GM21423 (cell line): ENCODE results near the gene CBX3.
A peak's percentile ranks its signal among the peaks of the same experiment; 100 is the strongest.
"Not testable (repeated sequence)": the region's sequence is repeated elsewhere in the genome, so short reads cannot be mapped to it uniquely, and the experiment has no call there.

Experiments used
- ATAC-seq: cut with Tn5 transposase; IDR thresholded peaks from one replicate; pipeline ENCODE4 v1.9.1; 2021; ENCODE audit warnings: mild to moderate bottlenecking, moderate library complexity; ENCODE audit not compliant: unreplicated experiment

CBX3 gene

DNA sequence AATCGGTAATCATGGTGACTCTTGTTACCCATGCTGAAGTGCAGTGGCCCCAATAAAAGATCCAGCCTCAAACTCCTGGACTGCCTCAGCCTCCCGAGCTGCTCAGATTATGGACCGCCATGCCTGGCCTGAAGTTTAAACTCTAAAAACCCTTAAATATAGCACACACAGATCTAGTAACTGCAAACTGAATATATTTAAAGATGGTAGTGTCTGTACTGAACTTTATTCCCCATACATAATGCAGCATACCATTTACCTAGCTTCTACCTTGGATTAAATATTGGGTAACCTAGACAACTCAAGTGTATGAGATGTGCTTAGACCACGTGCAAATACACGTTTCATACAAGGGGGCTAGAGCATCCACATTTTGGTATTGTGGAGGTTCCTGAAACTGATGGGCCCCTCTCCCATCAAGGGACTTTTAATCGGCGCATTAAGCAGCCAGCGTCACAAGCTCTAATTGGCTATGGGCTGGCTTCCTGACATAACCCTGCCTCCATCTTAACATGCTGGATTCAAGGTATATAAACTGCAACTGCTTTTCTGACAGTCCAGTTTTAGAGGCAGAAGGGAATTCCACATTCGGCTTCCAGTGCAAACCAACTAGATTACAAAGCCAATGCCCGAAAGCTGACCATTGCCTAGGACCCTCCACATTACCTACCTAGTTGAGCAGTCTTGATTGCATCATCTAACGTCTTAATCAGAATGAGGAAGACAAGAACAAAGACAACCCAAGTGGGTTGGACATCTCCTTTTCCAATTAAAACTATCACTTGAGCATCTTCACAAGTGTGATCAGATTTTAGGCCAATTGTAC lies 14.0 kb upstream of the CBX3 start:
- no peak for ATAC-seq

DNA sequence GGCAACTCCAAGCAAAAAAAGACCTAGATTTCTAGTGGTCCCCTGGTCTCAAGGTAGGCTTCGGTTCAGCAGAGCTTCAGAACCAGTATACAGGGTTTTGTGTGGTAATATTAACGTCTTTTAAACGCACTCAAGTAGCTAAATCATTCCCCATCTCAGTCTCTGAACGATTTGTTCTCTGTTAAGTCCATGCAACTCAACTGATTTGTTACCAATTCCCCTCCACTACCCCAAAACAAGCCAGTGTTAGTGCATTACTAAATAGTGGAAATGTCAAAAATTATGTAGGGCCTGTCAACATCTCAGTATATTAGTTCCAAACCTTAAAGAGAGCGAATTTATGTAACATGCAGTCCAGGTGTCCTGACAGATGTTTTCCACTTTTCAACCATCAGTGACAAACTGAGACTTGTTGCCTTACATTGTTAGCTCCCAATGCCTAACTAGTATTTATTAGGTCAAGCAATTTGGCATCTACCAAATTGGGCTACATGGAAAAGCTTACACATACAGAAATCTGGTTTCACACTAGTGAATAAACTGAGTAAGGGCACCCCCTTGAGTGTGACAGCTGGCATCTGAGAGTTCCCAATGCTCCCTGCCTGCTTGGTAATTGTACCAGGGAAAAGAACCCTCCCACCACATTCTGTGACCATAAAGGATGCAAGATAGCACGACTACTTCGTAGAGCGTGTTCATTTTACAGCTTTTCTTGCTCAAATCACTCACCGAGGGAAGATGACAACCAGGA lies 13.2 kb upstream of the CBX3 start:
- ATAC-seq = no peak

DNA sequence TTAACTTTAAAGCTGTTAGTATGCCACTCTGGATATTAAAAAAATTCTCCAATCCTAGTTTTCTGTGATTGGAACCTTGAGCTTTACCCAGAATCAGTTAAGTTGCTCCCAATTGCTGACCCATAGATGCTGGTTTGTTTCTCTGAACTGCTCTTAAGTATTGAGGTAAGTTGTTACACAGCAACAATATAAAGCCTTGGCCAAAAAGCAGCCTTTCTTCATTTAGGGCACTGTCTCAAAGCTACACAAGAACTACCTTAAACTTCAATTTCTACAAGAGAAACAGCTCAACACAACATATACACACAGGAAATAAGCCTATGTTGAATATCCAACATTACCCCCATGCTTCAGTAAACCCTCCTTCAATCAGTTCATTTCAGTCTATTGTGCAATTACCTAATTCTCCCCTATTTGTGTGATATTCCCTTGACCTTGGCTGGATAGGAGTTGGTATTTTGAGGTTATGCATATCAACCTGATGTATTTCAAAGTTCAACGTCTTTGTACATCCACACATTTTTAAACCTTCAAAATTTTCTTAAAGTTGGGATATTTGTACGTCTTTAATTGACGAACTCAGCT lies 12.5 kb upstream of the CBX3 start:
- ATAC-seq = no peak

DNA sequence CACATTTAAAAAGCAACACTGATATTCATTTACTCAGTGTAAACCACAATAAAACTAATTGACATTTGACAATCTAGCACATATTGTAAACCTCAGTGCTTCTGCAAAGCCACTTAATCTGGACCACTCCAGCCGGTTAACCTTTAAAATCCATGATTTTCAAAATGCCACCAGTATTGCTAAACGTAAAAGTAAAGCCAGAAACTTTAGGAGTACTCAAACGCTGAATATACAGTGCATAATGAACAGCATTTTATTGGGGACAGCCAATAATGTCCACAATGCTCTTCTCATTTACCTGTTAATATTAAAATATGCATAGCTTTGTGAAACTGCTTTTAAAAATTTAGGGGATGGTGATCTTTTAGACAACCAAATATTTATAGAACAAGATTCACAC lies 11.8 kb upstream of the CBX3 start:
- ATAC-seq = no peak

DNA sequence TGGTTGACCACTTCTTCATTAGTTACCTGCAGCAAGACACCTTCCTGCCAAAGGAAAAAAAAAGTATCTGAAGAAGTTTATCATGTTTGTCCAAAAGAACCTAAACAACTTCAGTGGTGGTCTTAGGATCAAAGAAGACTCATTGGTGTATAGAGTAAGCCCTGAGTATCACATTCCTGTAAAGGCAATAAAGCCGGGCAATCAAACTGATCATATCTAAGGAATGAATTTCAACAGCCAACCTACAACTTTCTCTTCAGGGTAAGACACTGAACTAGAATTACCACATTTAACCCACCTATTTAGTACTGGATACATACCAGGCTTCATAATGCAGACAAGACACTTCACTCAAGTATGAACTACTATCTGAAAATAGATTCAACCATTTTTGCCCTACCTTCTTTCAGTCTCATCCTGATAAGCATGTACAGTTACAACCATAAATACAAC lies 11.1 kb upstream of the CBX3 start:
- no peak for ATAC-seq

DNA sequence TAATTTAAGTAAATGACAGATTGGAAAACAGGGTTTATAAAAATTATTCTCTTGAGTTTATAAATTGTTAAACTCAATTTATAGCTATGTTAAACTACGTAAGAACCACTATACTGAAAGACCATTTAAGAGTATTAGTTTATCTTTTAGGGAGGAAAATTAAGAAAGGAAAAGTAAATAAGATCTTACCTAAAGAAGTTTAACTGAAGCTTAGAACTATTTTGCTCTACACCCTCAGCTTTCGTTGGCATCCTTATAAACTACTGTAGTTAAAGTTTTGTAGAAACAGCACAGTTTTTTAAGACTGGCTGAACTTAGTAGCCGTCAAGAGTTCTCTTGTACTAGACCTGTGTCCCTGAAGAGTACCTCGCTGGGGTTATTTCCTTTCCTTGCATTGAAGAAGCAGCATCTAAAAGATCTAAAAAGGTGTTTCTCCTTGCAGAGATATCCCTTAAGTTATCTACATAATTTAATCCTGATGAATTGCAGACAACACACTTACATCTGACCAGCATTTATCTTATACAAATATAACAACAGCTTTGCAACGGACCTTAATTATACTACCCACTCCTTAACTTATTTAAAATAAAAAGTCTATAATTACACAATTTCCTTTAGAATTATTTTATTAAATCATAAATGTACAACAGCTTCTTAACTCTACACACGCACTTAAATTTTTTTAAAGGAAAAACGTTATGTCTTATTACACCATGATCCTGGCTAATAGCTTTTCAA lies 10.1 kb upstream of the CBX3 start:
- no peak for ATAC-seq

DNA sequence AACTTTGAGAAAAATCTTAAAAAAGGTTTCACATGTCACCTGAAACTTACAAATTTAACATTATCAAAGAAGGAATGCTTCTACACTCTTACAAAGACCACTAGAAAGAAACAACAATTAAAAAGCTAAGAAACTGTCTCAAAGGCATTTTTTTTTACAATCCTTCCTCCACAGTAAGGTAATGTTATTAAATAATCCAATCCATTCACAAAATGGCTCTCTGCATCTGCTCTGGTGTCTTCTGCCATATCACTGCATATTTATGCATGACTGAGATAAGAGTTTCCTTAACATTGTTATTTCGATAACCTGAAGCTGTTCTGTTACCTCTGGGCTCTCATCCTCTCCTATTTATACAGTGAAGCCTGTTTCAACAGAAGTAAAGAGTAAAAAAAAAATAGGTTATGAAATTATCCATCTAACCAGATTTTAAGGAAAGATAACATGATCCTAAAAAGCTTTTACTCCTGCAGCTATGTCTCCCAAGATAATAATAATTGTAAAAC lies 9.5 kb upstream of the CBX3 start:
- no peak for ATAC-seq

DNA sequence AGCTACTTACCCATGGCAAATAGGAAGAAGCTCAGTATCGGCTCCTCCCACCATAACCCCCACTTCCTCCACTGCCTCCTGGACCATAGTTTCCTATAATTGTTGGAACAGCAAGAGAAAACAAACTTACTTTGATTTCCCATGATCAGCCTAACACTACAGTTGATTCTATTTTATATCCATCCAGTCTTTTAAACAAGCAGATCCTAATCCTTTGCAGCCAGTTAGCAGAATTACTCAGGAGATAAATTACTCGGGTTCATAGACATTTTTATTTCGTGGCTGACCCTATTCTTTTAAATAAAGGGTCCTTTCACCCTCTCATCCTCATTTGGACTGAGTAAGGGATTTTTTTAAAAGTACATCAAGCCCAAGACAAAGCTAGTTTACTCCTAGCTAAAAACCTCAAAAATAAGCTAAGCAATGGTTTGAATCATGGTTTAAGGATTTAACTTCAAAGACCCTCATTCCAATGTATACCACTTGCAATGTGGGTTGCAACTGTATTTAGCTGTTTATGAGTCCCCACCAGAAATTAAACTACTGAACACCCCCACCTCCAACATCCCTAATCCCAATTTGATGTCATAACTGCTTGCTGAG lies 9.0 kb upstream of the CBX3 start:
- ATAC-seq = no peak

DNA sequence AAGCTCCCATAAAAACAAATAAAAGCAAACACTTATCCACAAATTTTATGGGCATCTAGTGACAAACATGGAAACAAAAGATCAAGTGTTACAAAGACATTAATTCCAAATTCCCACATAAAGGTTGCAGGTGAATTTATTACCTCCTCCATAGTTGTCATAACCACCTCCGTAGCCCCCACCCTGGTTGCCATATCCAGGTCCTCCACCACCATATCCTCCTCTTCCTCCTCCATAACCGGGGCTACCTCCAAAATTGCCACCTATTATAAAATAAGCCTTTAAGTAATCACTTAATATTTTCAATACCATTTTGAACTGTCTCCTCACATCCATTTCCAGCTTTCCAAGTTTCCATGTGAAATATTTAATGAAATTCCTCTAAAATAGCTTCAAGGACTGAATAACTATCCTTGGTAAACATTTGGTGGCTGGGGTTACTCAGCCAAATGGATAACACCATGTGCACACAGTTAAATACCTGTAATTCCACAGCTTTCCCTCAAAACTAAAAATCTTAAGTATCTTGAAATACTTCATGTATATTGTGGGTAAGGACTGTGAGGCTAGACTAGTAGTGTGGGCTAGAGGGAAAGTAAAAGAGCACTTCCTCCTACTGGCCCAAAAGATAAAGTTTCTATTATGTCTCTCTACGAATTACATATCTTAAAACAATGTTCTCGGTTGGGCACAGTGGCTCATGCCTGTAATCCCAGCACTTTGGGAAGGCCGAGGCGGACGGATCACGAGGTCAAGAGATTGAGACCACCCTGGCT lies 7.9 kb upstream of the CBX3 start:
- ATAC-seq = no peak

DNA sequence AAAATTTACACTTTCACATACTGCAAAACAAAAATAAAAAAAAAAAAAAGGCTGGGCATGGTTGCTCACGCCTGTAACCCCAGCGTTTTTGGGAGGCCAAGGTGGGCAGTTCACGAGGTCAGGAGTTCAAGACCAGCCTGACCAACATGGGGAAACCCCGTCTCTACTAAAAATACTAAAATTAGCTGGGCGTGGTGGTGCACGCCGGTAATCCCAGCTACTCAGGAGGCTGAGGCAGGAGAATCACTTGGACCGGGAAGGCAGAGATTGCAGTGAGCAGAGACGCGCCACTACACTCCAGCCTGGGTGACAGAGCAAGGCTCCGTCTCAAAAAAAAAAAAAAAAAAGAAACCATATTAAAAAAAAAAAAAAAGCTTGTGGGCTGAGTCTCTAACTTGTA lies 6.8 kb upstream of the CBX3 start:
- not testable (repeated sequence) for ATAC-seq

DNA sequence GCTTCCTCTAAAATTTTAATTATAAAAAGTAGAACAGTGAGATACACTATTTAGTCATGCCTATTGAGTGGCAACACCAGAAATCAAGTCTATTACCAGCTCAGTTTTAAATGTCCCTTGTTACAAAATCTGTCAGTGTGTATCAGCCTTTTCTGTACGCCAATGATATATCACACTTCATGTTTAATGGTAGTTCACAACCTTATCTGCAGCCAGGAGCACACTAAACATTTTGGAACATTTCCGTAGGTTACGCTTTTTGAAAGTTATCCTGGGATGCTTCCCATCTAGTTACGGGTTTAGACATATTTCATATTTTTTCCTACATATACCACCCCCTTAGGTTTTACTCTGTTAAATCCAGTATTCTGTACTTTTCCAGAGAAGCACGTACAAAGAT lies 6.4 kb upstream of the CBX3 start:
- no peak for ATAC-seq

DNA sequence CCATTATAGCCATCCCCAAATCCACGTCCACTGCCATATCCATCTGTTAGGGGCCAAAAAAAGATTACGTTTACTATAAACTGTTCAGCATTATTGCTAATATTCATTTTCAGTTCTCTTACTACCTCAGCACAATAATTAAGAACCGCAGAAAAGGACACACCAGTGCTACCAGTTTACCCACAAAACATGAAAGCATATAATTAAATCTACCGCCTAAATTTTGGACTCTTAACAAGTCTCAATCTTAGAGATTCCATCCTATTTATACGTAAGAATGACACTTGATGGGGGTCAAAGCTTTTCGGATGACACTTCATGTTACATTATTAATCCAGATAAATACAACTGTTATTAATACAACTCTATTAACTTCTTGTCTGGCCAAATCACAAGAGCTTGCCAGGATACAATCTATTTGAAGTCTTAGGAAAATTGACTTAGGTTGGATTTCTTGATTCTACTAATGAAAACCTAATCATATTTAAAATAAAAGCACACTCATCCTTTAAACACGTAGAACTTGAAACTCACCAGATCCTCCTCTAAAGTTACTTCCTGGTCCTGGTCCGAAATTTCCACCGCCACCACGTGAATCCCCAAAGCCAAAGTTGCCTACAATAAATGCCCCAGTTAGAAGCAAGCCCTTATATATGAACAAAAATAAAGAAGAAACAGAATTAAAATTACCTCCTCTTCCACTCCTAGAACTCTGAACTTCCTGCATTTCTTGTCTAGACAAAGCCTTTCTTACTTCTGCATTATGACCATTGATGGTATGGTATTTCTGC lies 5.5 kb upstream of the CBX3 start:
- ATAC-seq = no peak

DNA sequence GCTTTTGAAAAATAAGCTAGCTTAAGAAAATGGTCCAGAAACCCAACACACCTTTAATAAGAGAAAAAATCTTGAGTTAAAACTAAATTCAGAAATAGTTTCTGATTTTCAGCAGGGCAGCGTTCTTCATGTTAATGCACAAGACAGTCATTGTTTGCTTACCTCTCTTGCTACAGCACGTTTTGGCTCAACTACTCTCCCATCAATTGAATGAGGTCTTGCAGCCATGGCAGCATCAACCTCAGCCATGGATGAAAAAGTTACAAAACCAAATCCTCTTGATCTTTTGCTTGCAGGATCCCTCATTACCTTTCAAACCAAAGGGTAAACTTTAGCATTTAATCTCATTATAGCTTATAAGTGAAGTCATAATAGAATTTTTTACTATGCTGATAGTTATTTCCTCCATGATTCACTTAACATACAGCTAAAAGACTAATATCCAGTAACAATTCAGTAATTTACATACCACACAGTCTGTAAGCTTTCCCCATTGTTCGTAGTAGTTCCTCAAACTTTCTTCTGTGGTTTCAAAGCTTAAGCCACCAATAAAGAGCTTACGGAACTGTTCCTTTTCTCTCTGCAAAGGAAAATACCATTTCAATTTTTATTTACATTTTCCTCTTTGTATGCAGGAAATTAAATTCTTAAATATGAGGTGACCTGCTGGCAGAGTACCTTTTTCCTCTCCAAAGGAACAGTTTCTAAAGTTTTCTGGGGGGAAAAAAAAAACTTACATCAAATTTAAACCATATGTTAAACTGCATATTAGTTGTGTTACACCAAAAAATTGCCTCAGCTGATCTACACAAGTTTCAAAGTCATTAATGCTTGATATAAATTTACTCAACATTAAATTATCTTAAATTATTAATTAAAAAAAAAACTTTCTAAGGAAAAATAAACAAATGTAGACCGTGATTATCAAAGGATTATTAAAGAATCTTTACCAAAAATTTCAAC lies 4.1 kb upstream of the CBX3 start:
- ATAC-seq = no peak

DNA sequence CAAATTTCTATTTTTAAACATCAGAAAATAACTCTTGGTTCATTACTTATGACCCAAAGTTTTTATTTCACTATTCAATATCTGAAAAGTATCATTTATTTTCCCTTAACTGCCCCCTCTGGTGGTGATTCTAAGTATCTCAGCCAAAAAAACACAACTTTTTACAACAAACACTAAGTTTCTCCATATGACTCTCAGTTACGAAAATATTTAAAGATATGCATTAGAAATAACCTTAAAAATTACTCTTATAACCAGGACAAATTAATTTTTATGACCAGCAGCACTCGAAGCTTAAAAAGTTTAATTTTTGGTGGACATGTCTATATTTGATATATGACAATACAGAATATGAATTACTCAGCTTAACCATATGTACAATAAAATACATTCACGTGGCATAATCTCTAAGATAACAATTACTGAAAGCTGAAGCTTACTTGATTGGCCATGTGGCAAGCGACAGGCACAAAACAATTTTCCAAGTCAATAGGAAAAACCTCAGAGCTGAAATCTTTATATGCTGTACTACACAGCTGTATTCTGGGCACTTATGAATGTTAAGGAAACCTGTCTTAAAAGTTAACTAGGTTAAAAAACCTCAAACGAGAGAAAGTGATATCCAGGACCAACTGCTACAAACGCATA lies 3.3 kb upstream of the CBX3 start:
- no peak for ATAC-seq

DNA sequence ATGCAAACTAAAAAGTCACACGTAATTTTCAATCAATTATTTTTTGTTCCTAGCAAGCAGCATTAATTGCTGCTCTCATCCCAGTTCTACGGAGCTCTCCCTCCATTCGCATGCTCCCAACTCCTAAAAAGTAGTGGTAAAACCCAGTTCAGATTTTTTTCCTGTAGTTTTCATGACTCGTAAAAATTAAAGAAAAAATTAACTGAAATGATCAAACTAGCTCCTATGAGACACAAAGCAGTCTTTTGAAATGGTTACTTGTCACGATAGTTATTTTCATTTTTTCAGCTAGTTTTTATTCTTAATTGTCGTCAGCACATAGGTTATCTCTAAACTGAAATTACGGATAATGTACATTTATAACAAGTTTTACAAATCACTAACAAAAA lies 2.8 kb upstream of the CBX3 start:
- ATAC-seq = no peak

DNA sequence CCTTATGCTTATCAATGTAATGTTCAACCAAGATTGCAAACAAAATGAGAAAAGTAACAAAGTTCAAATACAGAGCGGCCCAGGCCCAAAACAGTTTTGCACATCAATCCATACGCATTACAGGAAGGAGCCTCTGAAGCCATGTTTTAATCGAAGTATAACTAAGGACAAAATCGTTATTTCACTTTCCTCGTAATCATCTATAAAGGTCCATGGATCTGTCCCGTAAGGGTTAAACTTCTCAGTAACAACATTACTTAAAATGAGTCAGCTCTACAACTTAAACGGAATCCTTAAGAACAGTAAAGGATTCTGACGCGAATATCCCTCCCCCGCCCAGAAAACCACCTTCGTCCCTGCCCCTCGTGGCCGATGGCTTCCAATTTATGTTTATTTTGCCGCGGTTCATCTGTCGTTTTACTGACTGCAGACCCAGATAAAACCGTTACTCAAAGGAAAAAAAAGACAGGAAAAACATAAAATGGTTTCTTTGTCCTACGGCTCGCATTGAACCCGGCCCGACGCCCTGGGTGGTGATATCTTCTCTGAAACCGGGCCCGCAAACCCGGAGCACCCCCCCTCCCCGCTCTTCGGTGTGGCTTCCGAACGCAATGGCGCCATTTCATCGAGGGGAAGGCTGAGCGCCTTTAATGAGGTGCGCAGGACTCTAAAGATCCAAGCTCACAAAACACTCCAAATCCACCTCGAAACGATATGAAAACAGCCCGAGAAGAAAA lies 2.1 kb upstream of the CBX3 start:
- ATAC-seq = no peak

DNA sequence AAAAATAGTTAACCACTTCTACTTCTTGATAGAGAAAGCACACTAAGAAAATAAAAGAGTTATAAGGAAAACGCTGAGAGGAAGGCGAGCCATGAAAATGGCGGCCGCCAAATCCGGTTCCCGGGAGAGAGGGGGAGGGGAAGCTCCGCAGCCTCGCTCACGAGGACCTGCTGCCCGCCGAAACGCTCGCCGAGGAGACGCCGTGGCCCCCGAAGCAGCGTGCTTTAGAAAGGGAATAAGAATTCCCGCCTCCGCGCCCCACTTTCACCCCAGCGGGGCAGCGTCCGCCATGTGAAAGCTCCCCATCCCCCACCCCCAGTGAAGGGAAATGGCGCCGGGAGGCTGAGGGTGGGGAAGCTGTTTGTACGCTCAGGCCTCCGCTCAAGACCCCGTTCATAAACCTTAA lies 1.5 kb upstream of the CBX3 start:
- ATAC-seq = peak; percentile 11
